ENCODE measurements around the gene SUMO4. TPM values are rescaled to one million over a fixed set of nuclear protein-coding genes. Genes with fewer than 3 reads are reported as not detected.
"Not testable (repeated sequence)": the region's sequence is repeated elsewhere in the genome, so short reads cannot be mapped to it uniquely, and the experiment has no call there.

The SUMO4 gene
- total RNA-seq, 1 experiment from 2014 or later = 1.8 TPM

GRCh38 chr6:149443411-149444181, 43.5 kb downstream of the SUMO4 start:
- no peaks in the 10 kb centered on the region for H3K9me3 ChIP-seq (ENCODE audit: insufficient read depth, low read depth)
- H3K4me2 ChIP-seq = no peak overlapping the region
- no peaks in the 10 kb centered on the region for H4K20me1 ChIP-seq (ENCODE audit: insufficient read depth)
- H3K79me2 ChIP-seq (ENCODE audit: low read depth) = no peaks in the 10 kb centered on the region
- BruUV-seq (replicated peaks) = no TSS peak
- no peak overlapping the region for H3K27ac ChIP-seq
- no peak for DNase-seq
- H3K27me3 ChIP-seq (ENCODE audit: insufficient read depth, low read depth) = no peaks in the 10 kb centered on the region
- H3K9me2 ChIP-seq (ENCODE audit: insufficient read depth) = no peaks in the 10 kb centered on the region
- no peak overlapping the region for H3K4me3 ChIP-seq
- CTCF ChIA-PET = no interaction called here
- intact Hi-C loops (cut with micrococcal nuclease; ENCODE audit: unreplicated experiment) = no loop called here
- H3K36me3 ChIP-seq (ENCODE audit: low read depth) = no peaks in the 10 kb centered on the region
- POLR2A ChIA-PET (ENCODE audit: unreplicated experiment) = no interaction called here
- H2AFZ ChIP-seq = no peak overlapping the region
- TF ChIP-seq EZH2 (IDR thresholded peaks at IDR 0.05; ENCODE audit: low read depth) (no peak), CTCF (conservative IDR thresholded peaks at IDR 0.05) (no peak)
- H3F3A ChIP-seq (ENCODE audit: insufficient read depth, low read depth) = no peaks in the 10 kb centered on the region
- no peaks in the 10 kb centered on the region for H3K4me1 ChIP-seq (replicated peaks; ENCODE audit: insufficient read depth)

- H3K36me3 ChIP-seq (ENCODE audit: low read depth); CTCF ChIA-PET; H3K4me1 ChIP-seq (replicated peaks; ENCODE audit: insufficient read depth); H3K4me3 ChIP-seq; H4K20me1 ChIP-seq (ENCODE audit: insufficient read depth); H3K9me3 ChIP-seq (ENCODE audit: insufficient read depth, low read depth); H3K9me2 ChIP-seq (ENCODE audit: insufficient read depth); H3F3A ChIP-seq (ENCODE audit: insufficient read depth, low read depth); BruUV-seq (replicated peaks); DNase-seq; H3K4me2 ChIP-seq; H3K79me2 ChIP-seq (ENCODE audit: low read depth); H3K27me3 ChIP-seq (ENCODE audit: insufficient read depth, low read depth); H3K27ac ChIP-seq; H2AFZ ChIP-seq; intact Hi-C loops (cut with micrococcal nuclease; ENCODE audit: unreplicated experiment): not testable (repeated sequence)
- POLR2A ChIA-PET (ENCODE audit: unreplicated experiment) = interaction anchor here (0.6 kb wide), 1 partner anchor 315 kb away, joined by 4 read pairs; no protein-coding TSS in a partner anchor
These were observed 44.5 kb downstream of the SUMO4 start for GRCh38 chr6:149444360-149445094.

GRCh38 chr6:149445095-149445466, 45.0 kb downstream of the SUMO4 start:
- Histone ChIP-seq H2AFZ (no peak overlapping the region), H3K4me3 (no peak overlapping the region), H3K79me2 (ENCODE audit: low read depth) (no peaks in the 10 kb centered on the region), H3K9me3 (ENCODE audit: insufficient read depth, low read depth) (no peaks in the 10 kb centered on the region), H3K9me2 (ENCODE audit: insufficient read depth) (no peaks in the 10 kb centered on the region), H3K4me2 (no peak overlapping the region), H3K27ac (no peak overlapping the region), H3K36me3 (ENCODE audit: low read depth) (no peaks in the 10 kb centered on the region), H3K27me3 (ENCODE audit: insufficient read depth, low read depth) (no peaks in the 10 kb centered on the region), H4K20me1 (ENCODE audit: insufficient read depth) (no peaks in the 10 kb centered on the region), H3K4me1 (replicated peaks; ENCODE audit: insufficient read depth) (no peaks in the 10 kb centered on the region), H3F3A (ENCODE audit: insufficient read depth, low read depth) (no peaks in the 10 kb centered on the region)
- no TSS peak for BruUV-seq (replicated peaks)
- CTCF ChIA-PET = no interaction called here
- TF ChIP-seq EZH2 (IDR thresholded peaks at IDR 0.05; ENCODE audit: low read depth) (no peak), CTCF (conservative IDR thresholded peaks at IDR 0.05) (no peak)
- no peak for DNase-seq
- POLR2A ChIA-PET (ENCODE audit: unreplicated experiment) = no interaction called here
- intact Hi-C loops (cut with micrococcal nuclease; ENCODE audit: unreplicated experiment) = no loop called here

All from PC-9 (cell line).